H1 (cell line): ENCODE results near the gene CCDC127. TPM values are rescaled to one million over a fixed set of nuclear protein-coding genes. Genes with fewer than 3 reads are reported as not detected.

Source experiments
- CTCF ChIA-PET: fragments of 300-600 bp; sonication (Branson Sonifier 250); formaldehyde crosslinking; loops from one replicate; lab custom pipeline; 2021; ENCODE audit not compliant: partially characterized antibody; lab: Charles Lee
- POLR2A ChIA-PET: fragments of 300-600 bp; sonication (Branson Sonifier 250); formaldehyde crosslinking; loops from one replicate; lab custom pipeline; 2021; ENCODE audit warnings: inconsistent platforms; ENCODE audit not compliant: partially characterized antibody; lab: Charles Lee
- DNase-seq, 2 experiments: peaks; one replicate each; pipeline versions ENCODE4 v3.0.0 to v3.0.0-alpha.2; 2010 to 2022; ENCODE audit warnings: low spot score in 2 of 2, low read depth in 1 of 2, mixed read lengths in 1 of 2
- FAIRE-seq: peaks from 2 replicates; lab custom pipeline; 2011; peaks lifted over from hg19 to GRCh38; lab: Jason Lieb, UNC
- H2AFZ ChIP-seq: 2 replicates; pipeline ENCODE4 v1.8.1; 2012; ENCODE audit warnings: low read length, inconsistent platforms
- H2AK5ac ChIP-seq: 2 replicates; pipeline ENCODE4 v1.6.1; 2013; ENCODE audit warnings: low read depth, low read length
- H2BK120ac ChIP-seq: replicated peaks from 2 replicates; pipeline ENCODE3; 2013; ENCODE audit warnings: low read depth, low read length, inconsistent platforms
- H2BK12ac ChIP-seq: 2 replicates; pipeline ENCODE4 v1.6.1; 2013; ENCODE audit warnings: low read depth, low read length
- H2BK15ac ChIP-seq: 2 replicates; pipeline ENCODE4 v1.6.1; 2013; ENCODE audit warnings: low read length
- H2BK20ac ChIP-seq: 2 replicates; pipeline ENCODE4 v1.6.1; 2013; ENCODE audit warnings: low read length
- H2BK5ac ChIP-seq: 2 replicates; pipeline ENCODE4 v1.6.1; 2013; ENCODE audit warnings: low read depth, low read length
- H3K14ac ChIP-seq: 2 replicates; pipeline ENCODE4 v1.6.1; 2013; ENCODE audit warnings: inconsistent platforms; ENCODE audit not compliant: insufficient read length
- H3K18ac ChIP-seq: 2 replicates; pipeline ENCODE4 v1.6.1; 2013; ENCODE audit warnings: low read length; ENCODE audit errors: extremely low read depth
- H3K23ac ChIP-seq: 2 replicates; pipeline ENCODE4 v1.6.1; 2013; ENCODE audit warnings: inconsistent platforms; ENCODE audit not compliant: insufficient read length
- H3K23me2 ChIP-seq: 2 replicates; pipeline ENCODE4 v1.6.1; 2013; ENCODE audit warnings: low read depth, low read length
- H3K27ac ChIP-seq: 2 replicates; pipeline ENCODE4 v1.6.1; 2011; ENCODE audit warnings: low read depth, low read length, inconsistent platforms
- H3K27me3 ChIP-seq, 4 experiments: replicated peaks in 1 of 4; 1 replicate in 1 of 4; 2 replicates in 3 of 4; pipeline versions ENCODE4 v1.6.1 to v1.8.1; 2011 to 2013; ENCODE audit warnings: low read length in 3 of 4, mild to moderate bottlenecking in 3 of 4, inconsistent platforms in 2 of 4, mixed read lengths in 2 of 4, moderate library complexity in 1 of 4; ENCODE audit not compliant: control insufficient read depth in 3 of 4, insufficient read depth in 3 of 4; ENCODE audit errors: extremely low read depth in 1 of 4
- H3K36me3 ChIP-seq, 4 experiments: 2 replicates each; pipeline versions ENCODE4 v1.6.1 to v1.8.1; 2011 to 2013; ENCODE audit warnings: mild to moderate bottlenecking in 4 of 4, low read length in 3 of 4, moderate library complexity in 2 of 4, control low read depth in 1 of 4, inconsistent platforms in 1 of 4; ENCODE audit not compliant: insufficient read depth in 4 of 4, control insufficient read depth in 2 of 4
- H3K4ac ChIP-seq: replicated peaks from 2 replicates; pipeline ENCODE3; 2013; ENCODE audit warnings: low read length, low read depth, mixed read lengths, inconsistent platforms; ENCODE audit not compliant: insufficient read length
- H3K4me1 ChIP-seq, 4 experiments: replicated peaks in 1 of 4; 1 replicate in 1 of 4; 2 replicates in 3 of 4; pipeline versions ENCODE4 v1.6.1 to v1.8.1; 2011 to 2013; ENCODE audit warnings: low read length in 3 of 4, inconsistent platforms in 2 of 4, mixed read lengths in 1 of 4; ENCODE audit not compliant: insufficient read depth in 4 of 4, control insufficient read depth in 3 of 4
- H3K4me2 ChIP-seq, 2 experiments: 2 replicates each; pipeline versions ENCODE4 v1.6.1 to v1.8.1; 2011 to 2013; ENCODE audit warnings: low read depth in 2 of 2, low read length in 2 of 2, control low read depth in 1 of 2, inconsistent platforms in 1 of 2, mild to moderate bottlenecking in 1 of 2; ENCODE audit not compliant: insufficient read depth in 1 of 2
- H3K4me3 ChIP-seq, 4 experiments: fragments of 200-600, 300-600 bp in 1 of 4; sonication (generic), shearing (Covaris generic), sonication (Bioruptor Twin) in 1 of 4; 2 replicates each; pipeline versions ENCODE4 v1.5.1 to v1.8.1; 2011 to 2016; ENCODE audit warnings: low read length in 4 of 4, low read depth in 3 of 4, control low read depth in 2 of 4, inconsistent platforms in 2 of 4, mild to moderate bottlenecking in 2 of 4, mixed read lengths in 1 of 4, moderate library complexity in 1 of 4; ENCODE audit not compliant: insufficient read depth in 2 of 4; ENCODE audit errors: extremely low read depth in 1 of 4
- H3K56ac ChIP-seq: replicated peaks from 2 replicates; pipeline ENCODE3; 2013; ENCODE audit warnings: low read depth, mild to moderate bottlenecking, mixed read lengths, low read length, inconsistent platforms; ENCODE audit not compliant: insufficient read length
- H3K79me1 ChIP-seq: 2 replicates; pipeline ENCODE4 v1.6.1; 2013; ENCODE audit warnings: low read depth, low read length, control low read depth
- H3K79me2 ChIP-seq, 2 experiments: 2 replicates each; pipeline versions ENCODE4 v1.6.1 to v1.8.1; 2012 to 2013; ENCODE audit warnings: low read length in 2 of 2, mild to moderate bottlenecking in 2 of 2, inconsistent platforms in 1 of 2; ENCODE audit not compliant: insufficient read depth in 2 of 2, control insufficient read depth in 1 of 2
- H3K9ac ChIP-seq, 4 experiments: replicated peaks in 1 of 4; 1 replicate in 1 of 4; 2 replicates in 3 of 4; pipeline versions ENCODE4 v1.6.1 to v1.8.1; 2011 to 2013; ENCODE audit warnings: low read depth in 3 of 4, low read length in 3 of 4, control low read depth in 2 of 4, mild to moderate bottlenecking in 2 of 4, moderate library complexity in 2 of 4, inconsistent platforms in 1 of 4; ENCODE audit errors: extremely low read depth in 1 of 4
- H3K9me3 ChIP-seq, 2 experiments: 2 replicates each; pipeline versions ENCODE4 v1.6.1 to v1.8.1; 2012 to 2013; ENCODE audit warnings: mild to moderate bottlenecking in 2 of 2, moderate library complexity in 2 of 2, control low read depth in 1 of 2, inconsistent platforms in 1 of 2, low read depth in 1 of 2, low read length in 1 of 2, mixed read lengths in 1 of 2; ENCODE audit not compliant: insufficient read depth in 2 of 2
- H4K20me1 ChIP-seq, 2 experiments: replicated peaks in 1 of 2; 2 replicates each; pipeline versions ENCODE3 to v1.8.1; 2011 to 2013; ENCODE audit warnings: inconsistent platforms in 2 of 2, low read length in 2 of 2, mild to moderate bottlenecking in 1 of 2; ENCODE audit not compliant: insufficient read depth in 2 of 2, control insufficient read depth in 1 of 2
- H4K5ac ChIP-seq: 2 replicates; pipeline ENCODE4 v1.6.1; 2013; ENCODE audit warnings: low read length, low read depth, mixed read lengths, inconsistent platforms; ENCODE audit not compliant: insufficient read length
- H4K8ac ChIP-seq: 2 replicates; pipeline ENCODE4 v1.8.0; 2013; ENCODE audit warnings: mild to moderate bottlenecking, moderate library complexity, low read length, inconsistent platforms; ENCODE audit not compliant: insufficient read depth; ENCODE audit errors: extremely low read depth
- H4K91ac ChIP-seq: replicated peaks from 2 replicates; pipeline ENCODE3; 2013; ENCODE audit warnings: low read length, mixed read lengths, inconsistent platforms; ENCODE audit not compliant: insufficient read length
- BACH1 ChIP-seq: IDR thresholded peaks from 2 replicates; pipeline ENCODE4 v1.6.1; 2012; ENCODE audit warnings: low read length, improper control_type of control experiment
- EGR1 ChIP-seq: IDR thresholded peaks from 2 replicates; pipeline ENCODE4 v1.6.1; 2011; ENCODE audit warnings: low read depth, low read length, borderline replicate concordance
- FOSL1 ChIP-seq: IDR thresholded peaks from 2 replicates; pipeline ENCODE4 v1.6.1; 2011; ENCODE audit warnings: mild to moderate bottlenecking, low read depth, low read length, moderate library complexity; ENCODE audit not compliant: insufficient read depth
- HDAC2 ChIP-seq, 2 experiments: fragments of 300-600 bp in 1 of 2; sonication (generic) in 1 of 2; IDR thresholded peaks; 2 replicates each; pipeline ENCODE4 v1.6.1; 2011 to 2012; ENCODE audit warnings: low read depth in 2 of 2, low read length in 2 of 2, mild to moderate bottlenecking in 2 of 2, moderate library complexity in 2 of 2, borderline replicate concordance in 1 of 2, inconsistent platforms in 1 of 2
- MAX ChIP-seq: IDR thresholded peaks from 2 replicates; pipeline ENCODE4 v1.6.1; 2012; ENCODE audit warnings: inconsistent platforms
- POU5F1 ChIP-seq: IDR thresholded peaks from 2 replicates; pipeline ENCODE4 v1.6.1; 2011; ENCODE audit warnings: low read depth, mild to moderate bottlenecking, low read length, moderate library complexity
- SIRT6 ChIP-seq: IDR thresholded peaks from one replicate; pipeline ENCODE4 v1.7.1; 2012; ENCODE audit warnings: low read length, inconsistent platforms
- SP4 ChIP-seq: IDR thresholded peaks from 2 replicates; pipeline ENCODE4 v1.6.1; 2012; ENCODE audit warnings: low read length, inconsistent platforms
- ZNF274 ChIP-seq: IDR thresholded peaks from 2 replicates; pipeline ENCODE4 v1.7.0; 2012; ENCODE audit warnings: low read length, borderline replicate concordance; ENCODE audit errors: extremely low read depth
- WGBS, 2 experiments: shearing (Covaris generic) in 1 of 2; methylation state at CpG; one replicate each; pipeline versions ENCODE4 v1.1.6 to v1.1.7; 2013 to 2015; ENCODE audit warnings: low lambda C conversion rate in 2 of 2, mixed read lengths in 2 of 2, inconsistent platforms in 1 of 2, low coverage in 1 of 2, missing lambda C conversion rate in 1 of 2; ENCODE audit not compliant: insufficient replicate concordance in 2 of 2, insufficient coverage in 1 of 2, insufficient read length in 1 of 2; ENCODE audit errors: extremely low coverage in 1 of 2, missing lambda C conversion rate in 1 of 2; 5-methylcytosine and 5-hydroxymethylcytosine counted together
- polyA plus RNA-seq, 7 experiments: library from polyadenylated mRNA; depleted of rRNA in 3 of 7; stranded (reverse) in 5 of 7; unstranded in 2 of 7; fragments of >200 nt in 5 of 7; fragments of 200-250 nt in 2 of 7; gene quantifications; 1 replicate in 5 of 7; 2 replicates in 1 of 7; 4 replicates in 1 of 7; pipeline versions ENCODE4 v1.2.1 to v1.2.3, GENCODE V29; 2011 to 2013; ENCODE audit warnings: missing spikeins in 2 of 7, mixed read lengths in 2 of 7
- total RNA-seq: library from RNA; stranded (reverse); fragmentation: NEBNext Ultra II Directional; extraction: Animal tissue kit (Norgen Biotek cat#: 25700); gene quantifications from 2 replicates; pipeline ENCODE4 v1.2.1, GENCODE V29; 2021

CCDC127 gene
- total and polyA plus RNA-seq, 2 of the 8 experiments (the other 6 are each of a cell fraction or from before 2014, with no cell fraction given): 2.9 to 8.0 TPM

GRCh38 chr5:230711-231110, 12.8 kb upstream of the CCDC127 start:
- H2BK15ac ChIP-seq: no peak overlapping the region
- CTCF ChIA-PET: interaction anchor here (1.4 kb wide), 1 partner anchor 184 kb away, joined by 4 read pairs; no protein-coding TSS in a partner anchor
- H4K5ac ChIP-seq: no peak overlapping the region
- no peak overlapping the region for H3K4me3 ChIP-seq
- no peak overlapping the region for H3K18ac ChIP-seq
- no peaks in the 10 kb centered on the region for H3K9me3 ChIP-seq
- no peaks in the 10 kb centered on the region for H3K23me2 ChIP-seq
- H4K8ac ChIP-seq: no peak overlapping the region
- H4K91ac ChIP-seq: no peak overlapping the region
- no peak overlapping the region for H2BK5ac ChIP-seq
- H4K20me1 ChIP-seq: peaks cover 2 to 3% of the 10 kb centered on the region in 2 experiments
- 97% methylated on average over 14 of the region's 14 CpGs; no CpG with 5 or more reads in 1 of the 2 experiments for WGBS, 2 experiments
- peaks cover 3% of the 10 kb centered on the region; the same call in 1 of the 2 replicates for H3K79me1 ChIP-seq
- H3K14ac ChIP-seq: no peak overlapping the region
- H3K4me1 ChIP-seq: peaks cover 0 to 2% (median 0%) of the 10 kb centered on the region in 4 experiments; a peak in 1 of 7 replicates
- H2BK120ac ChIP-seq: no peak overlapping the region
- FAIRE-seq (no peak), DNase-seq (no peak)
- H2AK5ac ChIP-seq: no peak overlapping the region
- no peak overlapping the region for H3K4ac ChIP-seq
- no peak overlapping the region for H2AFZ ChIP-seq
- no peaks in the 10 kb centered on the region for H3K79me2 ChIP-seq
- POLR2A ChIA-PET: interaction anchor here (1.2 kb wide), 1 partner anchor 17 kb away, joined by 3 read pairs; no protein-coding TSS in a partner anchor
- no peaks in the 10 kb centered on the region for H3K27me3 ChIP-seq
- H3K9ac ChIP-seq: no peak overlapping the region
- no peak overlapping the region for H3K4me2 ChIP-seq
- H3K36me3 ChIP-seq: peaks cover 15 to 63% (median 49%) of the 10 kb centered on the region in 4 experiments
- H2BK20ac ChIP-seq: no peak overlapping the region
- no peak overlapping the region for H3K23ac ChIP-seq
- no peak overlapping the region for H3K56ac ChIP-seq
- no peak overlapping the region for H2BK12ac ChIP-seq
- H3K27ac ChIP-seq: no peak overlapping the region
- TF ChIP-seq POU5F1: no peak
- TF ChIP-seq HDAC2 (IDR thresholded peaks at IDR 0.05; ENCODE audit: borderline replicate concordance in 1 of 2, low read depth in 2 of 2, low read length in 2 of 2): no peak
- no peak for TF ChIP-seq SP4
- TF ChIP-seq ZNF274: no peak
- no peak for TF ChIP-seq BACH1
- no peak for TF ChIP-seq MAX
- TF ChIP-seq EGR1: no peak
- no peak for TF ChIP-seq SIRT6
- no peak for TF ChIP-seq FOSL1
